ENCODE data around the gene TMCC3.

- no peak for TF ChIP-seq CTCF (IDR thresholded peaks at IDR 0.05; ENCODE audit: insufficient read depth, low read depth, low read length)
- TF ChIP-seq EZH2 (IDR thresholded peaks at IDR 0.05; ENCODE audit: insufficient read depth, low read length), result no peak
Observed at GRCh38 chr12:94690198-94690771, 39.9 kb upstream of the TMCC3 start.

Data from astrocyte (in vitro differentiated cells and primary cell).